Measurements from ENCODE around the gene PRDX5. TPM values are rescaled to one million over a fixed set of nuclear protein-coding genes. Genes with fewer than 3 reads are reported as not detected.

PRDX5 gene
- total RNA-seq, 1 donor from 2014 or later = 357 TPM

- no peak for DNase-seq (ENCODE audit: low read depth)
- no peak overlapping the region for H3K4me3 ChIP-seq (ENCODE audit: low read depth, low read length)
- no peak for TF ChIP-seq CTCF (conservative IDR thresholded peaks at IDR 0.05; ENCODE audit: low read depth, low read length)
These were observed 39.2 kb upstream of the PRDX5 start for GRCh38 chr11:64278576-64279190.

GRCh38 chr11:64281957-64282770 is 35.8 kb upstream of the PRDX5 start:
- TF ChIP-seq CTCF (conservative IDR thresholded peaks at IDR 0.05; ENCODE audit: low read depth, low read length) = no peak
- no peak overlapping the region for H3K4me3 ChIP-seq (ENCODE audit: low read depth, low read length)
- no peak for DNase-seq (ENCODE audit: low read depth)

- no peak for DNase-seq (ENCODE audit: low read depth)
- peak overlapping the region; percentile 94 for H3K4me3 ChIP-seq (ENCODE audit: low read depth, low read length)
- no peak for TF ChIP-seq CTCF (conservative IDR thresholded peaks at IDR 0.05; ENCODE audit: low read depth, low read length)
These were observed 34.8 kb upstream of the PRDX5 start for GRCh38 chr11:64283092-64283491.

- H3K4me3 ChIP-seq (ENCODE audit: low read depth, low read length) = peak within 1 kb of the TSS; percentile 94
- TF ChIP-seq CTCF (conservative IDR thresholded peaks at IDR 0.05; ENCODE audit: low read depth, low read length) = no peak
- no peak for DNase-seq (ENCODE audit: low read depth)
These were observed 33.6 kb upstream of the PRDX5 start, which contains the start of gene BAD for GRCh38 chr11:64284048-64284961. TSS of gene BAD (minus strand) at chr11:64284665. CDS start at chr11:64284368, 297 bp downstream.

GRCh38 chr11:64284962-64285884 is 32.7 kb upstream of the PRDX5 start, which contains the start of gene GPR137:
TSS of gene GPR137 (plus strand) at chr11:64285848. CDS start at chr11:64286525, 677 bp downstream.
- no peak for DNase-seq (ENCODE audit: low read depth)
- TF ChIP-seq CTCF (conservative IDR thresholded peaks at IDR 0.05; ENCODE audit: low read depth, low read length) = no peak
- H3K4me3 ChIP-seq (ENCODE audit: low read depth, low read length) = peak within 1 kb of the TSS; percentile 94

All from epithelial cell of proximal tubule (primary cell).